ENCODE results near the gene WIF1.

The WIF1 gene

DNA sequence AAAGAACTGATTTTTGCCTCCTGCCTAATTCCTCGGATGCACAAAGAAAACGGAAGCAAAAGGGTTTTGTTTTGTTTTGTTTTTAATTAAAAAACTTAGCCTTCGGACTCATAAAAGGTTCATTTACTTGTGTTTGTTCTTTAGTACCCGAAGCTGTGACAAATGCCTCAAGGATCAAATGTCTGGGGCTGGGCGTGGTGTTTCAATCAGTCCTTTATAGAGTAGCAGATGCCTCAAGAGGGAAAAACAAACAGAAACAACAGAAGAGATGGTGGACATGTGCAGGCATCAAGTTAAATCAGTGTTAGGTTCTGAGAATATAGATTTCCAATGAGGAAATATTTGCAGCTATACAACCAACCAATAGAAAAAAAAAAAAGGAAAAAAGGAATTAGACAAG lies 1.6 kb upstream of the WIF1 start:
- no peak for DNase-seq (ENCODE audit: low read depth in 2 of 2)

DNA sequence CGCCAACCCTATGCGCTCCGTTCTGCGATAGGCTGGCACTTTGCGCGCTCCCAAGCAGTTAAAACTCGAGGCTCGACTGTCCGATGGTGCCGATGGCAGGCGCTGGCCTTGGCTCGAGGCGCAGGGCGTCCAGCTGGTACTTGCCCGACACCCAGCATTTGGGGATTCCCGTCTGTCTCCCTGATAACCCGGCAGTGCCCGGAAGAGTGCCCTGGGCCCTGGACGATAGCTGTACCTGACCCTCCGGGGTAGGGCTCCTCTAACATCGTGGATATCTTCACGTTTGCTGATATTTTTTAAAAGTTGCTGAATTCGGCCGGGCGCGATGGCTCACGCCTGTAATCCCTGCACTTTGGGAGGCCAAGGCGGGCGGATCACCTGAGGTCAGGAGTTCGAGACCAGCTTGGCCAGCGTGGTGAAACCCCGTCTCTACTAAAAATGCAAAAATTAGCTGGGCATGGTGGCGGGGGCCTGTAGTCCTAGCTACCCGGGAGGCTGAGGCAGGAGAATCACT lies 908 bp upstream of the WIF1 start:
- no peak for DNase-seq (ENCODE audit: low read depth in 2 of 2)

DNA sequence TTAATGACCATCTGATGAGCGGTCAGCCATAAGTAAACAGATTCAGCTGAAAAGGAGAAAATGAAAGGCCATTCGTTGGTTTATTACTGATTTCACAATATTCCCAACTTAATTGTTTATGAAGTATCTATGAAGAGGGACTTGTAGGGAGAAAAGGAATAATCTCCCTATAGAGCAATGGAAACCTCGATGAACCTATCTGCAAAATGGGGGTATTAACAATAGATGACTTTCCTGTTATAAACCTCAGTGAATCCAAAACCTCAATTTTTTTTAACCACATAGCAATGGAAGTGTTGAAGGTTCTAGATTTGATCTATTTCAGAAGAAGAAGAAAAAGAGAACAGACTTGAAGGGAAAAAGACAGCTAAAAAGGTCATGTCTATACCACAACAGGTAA lies 2.0 kb downstream of the WIF1 start:
- DNase-seq (ENCODE audit: low read depth in 2 of 2) = no peak

DNA sequence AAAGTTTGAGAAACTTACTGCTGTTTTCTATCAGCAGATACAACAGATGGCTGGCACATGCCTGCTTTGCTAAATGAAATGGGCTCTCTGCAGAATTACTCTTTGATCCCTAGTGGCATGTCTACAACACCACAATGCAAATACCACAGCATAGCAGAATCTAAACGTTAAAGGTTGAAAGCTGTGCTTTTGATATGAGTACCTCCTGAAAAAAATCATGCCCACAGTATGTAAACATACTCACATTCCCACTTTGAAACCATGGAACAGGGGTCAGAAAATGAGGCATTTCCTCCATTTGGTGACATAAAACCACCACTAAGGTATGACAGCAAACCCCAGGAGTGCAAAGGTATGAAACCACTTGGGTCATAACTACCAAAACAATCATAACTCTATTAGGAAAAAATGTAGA lies 7.5 kb downstream of the WIF1 start:
- no peak for DNase-seq (ENCODE audit: low read depth in 2 of 2)

DNA sequence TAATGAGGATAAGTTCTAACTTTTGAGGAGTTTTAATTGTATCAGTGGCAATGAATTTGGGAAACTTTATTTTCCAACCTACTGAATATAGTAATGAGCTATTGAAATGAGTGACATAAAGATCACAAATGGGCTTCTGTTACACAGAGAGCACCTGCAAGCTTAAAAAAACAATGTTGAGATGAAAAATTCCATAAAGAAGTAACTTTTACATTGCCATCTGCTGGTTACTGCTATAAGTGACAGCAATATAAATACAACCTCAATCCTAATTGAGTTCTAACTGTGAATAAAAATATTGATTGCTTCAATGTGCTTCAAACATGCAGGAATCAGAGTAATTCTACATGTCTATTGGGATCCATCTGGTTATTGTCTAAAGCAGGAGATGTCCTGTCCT lies 14.2 kb downstream of the WIF1 start:
- no peak for DNase-seq (ENCODE audit: low read depth in 2 of 2)

DNA sequence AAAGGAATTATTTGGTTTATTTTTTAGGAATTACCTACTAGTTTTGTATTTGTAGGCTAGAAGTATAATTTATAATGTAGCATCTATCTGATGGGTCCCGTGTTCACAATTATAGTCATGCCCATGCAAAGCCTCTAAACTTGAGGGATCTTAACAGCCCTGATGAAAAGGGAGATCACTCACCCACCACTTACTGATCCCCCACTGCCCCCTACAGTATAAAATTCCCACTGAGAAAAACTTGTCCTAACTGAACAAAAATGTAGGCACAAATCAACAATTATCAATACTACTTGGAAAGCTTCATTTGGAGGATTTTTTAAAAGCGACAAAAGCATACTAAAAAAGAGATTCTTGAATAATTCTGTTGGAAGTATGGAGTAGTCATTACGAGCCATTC lies 21.0 kb downstream of the WIF1 start:
- DNase-seq (ENCODE audit: low read depth in 2 of 2) = no peak

DNA sequence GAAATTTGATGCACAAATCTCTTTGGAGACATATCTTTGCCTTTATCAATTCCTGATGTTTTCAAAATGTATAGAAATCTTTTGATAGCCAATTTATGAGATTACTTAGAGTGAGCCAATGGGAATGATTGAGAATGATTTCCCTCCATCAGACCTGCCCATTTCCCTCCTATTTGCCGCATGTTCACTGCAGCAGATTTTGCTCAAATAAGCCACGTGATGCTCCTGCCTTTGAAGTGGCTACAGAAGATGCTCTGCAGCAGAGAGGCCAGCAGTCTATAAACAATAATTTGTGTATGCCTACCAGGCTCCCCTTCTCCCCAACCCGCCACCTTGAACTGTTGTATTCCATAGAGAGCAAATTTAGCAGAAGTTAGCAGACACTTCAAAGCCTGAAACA lies 21.9 kb downstream of the WIF1 start:
- no peak for DNase-seq (ENCODE audit: low read depth in 2 of 2)

DNA sequence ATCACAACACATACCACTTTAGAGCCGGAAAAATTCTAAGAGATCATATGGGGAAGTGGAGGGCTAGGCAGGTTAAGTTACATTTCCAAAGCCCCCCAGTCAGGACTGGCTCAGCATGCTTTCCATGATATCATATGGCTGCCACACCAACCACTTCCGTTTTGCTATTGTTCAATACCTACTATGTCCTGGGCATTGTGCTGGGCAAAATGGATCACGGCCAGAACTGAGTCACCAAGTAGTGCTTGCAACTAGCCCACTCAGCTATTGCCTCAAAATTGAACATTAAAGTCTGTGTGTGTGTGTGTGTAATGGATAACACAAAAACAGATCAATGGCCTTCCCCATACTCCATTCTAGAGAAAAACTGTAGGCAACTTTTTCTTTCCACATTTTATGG lies 22.7 kb downstream of the WIF1 start:
- no peak for DNase-seq (ENCODE audit: low read depth in 2 of 2)

DNA sequence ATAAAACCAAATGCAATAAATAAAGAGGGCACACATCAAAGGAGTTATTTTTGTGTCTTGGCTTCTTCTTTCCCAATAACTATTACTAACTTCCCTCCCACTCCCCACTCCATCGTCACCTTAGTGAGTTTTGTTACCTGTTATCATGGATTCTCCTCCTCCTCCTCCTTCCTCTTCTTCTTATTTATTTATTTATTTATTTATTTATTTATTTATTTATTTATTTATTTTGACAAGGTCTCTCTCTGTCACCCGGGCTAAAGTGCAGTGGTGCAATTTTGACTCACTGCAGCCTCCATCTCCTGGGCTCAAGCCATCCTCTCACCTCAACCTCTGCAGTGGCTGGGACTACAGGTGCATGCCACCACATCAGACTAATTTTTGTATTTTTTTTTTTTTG lies 26.4 kb downstream of the WIF1 start:
- no peak for DNase-seq (ENCODE audit: low read depth in 2 of 2)

DNA sequence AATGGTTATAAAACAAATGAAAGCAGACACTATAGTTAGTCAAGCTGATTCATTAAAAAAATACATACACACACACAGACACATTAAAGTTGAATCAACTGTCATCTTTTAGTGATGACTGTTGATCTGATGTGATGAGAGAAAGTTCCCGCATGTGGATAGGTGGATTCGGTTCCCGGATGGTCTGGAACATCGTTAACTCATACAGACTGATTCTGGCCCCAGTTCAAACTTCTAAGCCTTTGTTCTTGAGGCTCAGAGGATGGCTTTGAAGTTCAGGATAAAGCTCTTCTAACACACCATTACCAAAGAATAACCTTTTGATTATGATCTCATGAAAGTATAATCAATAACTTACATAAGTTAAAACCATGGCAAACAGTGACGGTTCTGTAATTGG lies 27.5 kb downstream of the WIF1 start:
- no peak for DNase-seq (ENCODE audit: low read depth in 2 of 2)

DNA sequence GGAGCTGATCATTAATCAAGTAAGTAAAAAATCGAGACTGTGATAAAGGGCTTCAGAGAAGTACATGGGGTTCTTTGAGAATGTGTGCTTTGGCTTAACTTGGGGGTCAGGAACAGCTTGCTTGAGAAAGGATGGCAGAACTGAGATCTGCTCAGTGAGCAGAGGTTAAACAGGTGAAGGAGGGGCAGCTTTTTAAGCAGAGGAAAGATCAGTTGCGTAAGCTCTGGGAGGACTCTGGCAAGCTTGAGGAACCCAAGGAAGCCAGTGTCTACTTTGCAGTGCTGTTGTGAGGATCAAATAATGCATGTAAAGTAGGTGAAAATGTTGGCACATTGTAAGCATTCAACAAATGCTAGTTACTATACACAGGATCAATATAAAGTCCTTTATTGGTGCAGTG lies 30.6 kb downstream of the WIF1 start:
- no peak for DNase-seq (ENCODE audit: low read depth in 2 of 2)

DNA sequence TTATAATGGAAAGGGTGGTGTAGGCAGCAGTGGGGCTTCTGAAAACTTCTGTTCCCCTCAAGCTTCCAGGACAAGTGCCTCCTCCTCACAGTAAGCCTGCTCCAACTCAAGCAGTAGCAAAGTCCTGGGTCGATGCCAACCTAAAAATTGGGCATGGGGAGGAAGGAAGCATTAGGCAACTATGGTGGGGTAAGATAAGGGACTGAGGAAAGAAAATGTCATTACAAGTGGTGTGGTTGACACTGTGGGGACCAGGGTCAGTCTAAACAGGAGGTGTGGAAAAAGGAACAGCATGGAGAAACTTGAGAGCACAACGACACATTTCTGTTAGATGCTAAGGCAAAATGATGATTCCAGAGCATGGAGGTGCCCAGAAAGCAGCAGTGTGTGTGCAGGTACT lies 34.9 kb downstream of the WIF1 start:
- DNase-seq (ENCODE audit: low read depth in 2 of 2) = no peak

DNA sequence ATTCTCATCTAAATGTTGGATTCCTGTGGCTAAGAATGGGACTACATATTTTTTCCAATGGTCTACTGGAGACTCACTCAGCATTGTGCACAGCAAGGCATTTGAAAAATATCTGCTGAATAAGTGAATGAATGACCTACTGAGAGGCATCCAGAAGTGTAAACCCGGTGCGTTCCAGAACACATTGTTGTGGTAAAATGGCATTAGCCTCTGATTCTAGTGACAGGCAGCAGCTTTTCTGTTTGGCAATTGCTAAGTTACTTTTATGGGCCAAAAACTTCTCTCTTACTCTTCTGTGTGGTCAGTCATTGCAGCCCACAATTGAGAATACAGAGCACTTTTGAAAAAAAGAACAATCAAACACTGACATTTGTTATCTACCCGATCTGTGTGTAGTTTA lies 36.5 kb downstream of the WIF1 start:
- no peak for DNase-seq (ENCODE audit: low read depth in 2 of 2)

DNA sequence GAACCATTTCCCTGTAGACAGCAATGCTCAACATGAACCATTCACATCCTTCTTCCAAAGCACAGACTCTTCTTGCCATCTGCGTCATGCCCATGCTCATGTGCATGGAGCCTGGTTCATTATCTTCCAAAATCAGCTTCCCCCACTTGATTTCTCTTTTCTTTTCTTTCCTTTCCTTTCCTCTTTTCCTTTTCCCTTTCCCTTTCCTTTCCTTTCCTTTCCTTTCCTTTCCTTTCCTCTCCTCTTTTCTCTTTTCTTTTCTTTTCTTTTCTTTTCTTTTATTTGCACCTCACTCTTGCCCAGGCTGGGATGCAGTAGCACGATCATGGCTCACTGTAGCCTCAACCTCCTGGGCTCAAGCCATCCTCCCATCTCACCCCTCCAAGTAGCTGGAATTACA lies 37.5 kb downstream of the WIF1 start:
- no peak for DNase-seq (ENCODE audit: low read depth in 2 of 2)

DNA sequence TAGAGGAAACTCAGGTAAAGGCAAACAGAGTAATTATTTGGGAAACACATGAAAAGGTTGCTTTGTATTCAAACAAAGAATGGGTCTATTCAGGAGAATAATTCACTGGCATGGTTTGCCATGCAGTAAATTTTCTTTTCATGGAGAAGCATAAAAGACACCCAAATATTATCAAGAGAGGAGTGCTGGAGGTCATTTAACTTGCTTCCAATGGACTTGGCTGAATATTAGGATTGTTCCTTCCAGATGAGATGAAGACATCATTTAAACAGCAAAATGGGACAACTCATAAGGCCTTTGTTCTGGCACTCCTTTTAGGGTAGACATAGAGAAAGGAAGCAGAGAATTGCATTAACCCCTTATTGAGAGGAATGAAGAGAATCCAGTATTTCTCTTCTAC lies 38.7 kb downstream of the WIF1 start:
- DNase-seq (ENCODE audit: low read depth in 2 of 2) = no peak

DNA sequence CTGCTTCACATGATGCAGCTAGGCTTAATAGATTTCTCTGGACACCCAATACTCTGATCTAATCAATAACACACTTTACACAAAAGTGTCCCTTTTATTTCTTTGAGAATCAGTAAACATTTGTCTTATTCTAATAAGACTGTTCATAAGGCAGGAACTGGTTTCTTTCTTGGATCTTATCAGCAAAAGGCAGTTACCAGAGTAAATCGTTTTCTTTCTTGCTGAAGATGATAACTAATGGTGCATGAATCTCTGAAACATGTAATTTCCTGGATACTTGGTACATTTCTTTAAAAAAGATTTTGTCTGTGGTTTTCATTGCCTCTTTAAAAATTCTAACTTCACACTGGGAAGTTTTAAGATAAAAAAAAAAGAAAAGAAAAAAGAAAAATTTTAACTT lies 39.6 kb downstream of the WIF1 start:
- no peak for DNase-seq (ENCODE audit: low read depth in 2 of 2)

DNA sequence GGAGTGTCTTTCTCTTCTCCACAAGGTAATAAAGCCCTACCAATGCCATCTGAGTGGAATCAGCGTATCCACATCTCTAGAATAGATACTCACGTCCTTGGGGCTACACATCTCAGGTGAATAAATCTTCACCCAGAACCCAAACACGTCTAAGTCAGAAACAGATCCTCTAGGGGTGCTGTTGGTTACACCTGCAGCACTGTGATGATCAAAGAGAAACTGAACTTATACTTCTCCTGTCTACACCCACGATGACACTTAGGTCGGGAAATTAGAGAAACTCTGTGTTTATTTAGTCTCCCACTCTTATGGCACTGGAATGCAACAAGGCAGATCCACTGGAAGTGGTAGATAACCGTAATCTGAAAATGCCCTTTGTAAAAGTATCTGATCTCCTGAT lies 46.2 kb downstream of the WIF1 start:
- no peak for DNase-seq (ENCODE audit: low read depth in 2 of 2)

DNA sequence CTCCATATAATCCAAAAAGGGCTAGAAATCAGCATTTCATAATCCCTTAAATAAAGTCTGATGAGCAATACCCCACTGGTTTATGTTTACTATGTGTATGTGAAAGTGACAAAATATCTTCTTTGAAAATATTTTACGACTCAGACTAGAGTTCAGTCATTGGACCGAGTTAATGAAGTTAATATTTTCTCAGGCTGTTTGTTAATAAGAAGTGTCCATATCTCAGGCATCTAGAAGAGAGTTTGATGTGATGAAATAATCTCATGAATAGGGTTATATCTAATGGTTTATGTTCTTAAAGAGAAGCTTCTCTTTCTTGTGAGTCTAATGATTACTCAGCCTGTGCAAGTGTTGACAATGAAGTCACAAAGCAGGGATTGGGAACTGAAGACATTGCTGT lies 51.8 kb downstream of the WIF1 start:
- DNase-seq (ENCODE audit: low read depth in 2 of 2) = no peak

DNA sequence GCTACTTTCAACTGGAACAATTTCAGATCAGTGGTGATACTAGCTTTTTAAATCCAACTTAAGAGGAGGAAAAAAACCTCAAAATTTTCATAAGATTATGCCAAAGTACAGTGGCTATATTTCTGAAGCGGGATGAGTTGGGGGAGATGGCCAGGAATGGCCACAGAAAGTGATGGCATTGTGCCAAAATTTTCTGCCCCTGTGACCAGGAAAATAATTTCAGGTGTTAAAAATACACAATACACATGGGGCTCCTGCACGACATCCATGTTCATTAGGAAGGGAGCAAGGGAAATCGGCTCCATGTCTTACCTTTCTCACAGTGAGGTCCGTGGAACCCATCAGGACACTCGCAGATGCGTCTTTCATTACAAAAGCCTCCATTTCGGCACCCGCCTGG lies 53.7 kb downstream of the WIF1 start:
- DNase-seq (ENCODE audit: low read depth in 2 of 2) = no peak

DNA sequence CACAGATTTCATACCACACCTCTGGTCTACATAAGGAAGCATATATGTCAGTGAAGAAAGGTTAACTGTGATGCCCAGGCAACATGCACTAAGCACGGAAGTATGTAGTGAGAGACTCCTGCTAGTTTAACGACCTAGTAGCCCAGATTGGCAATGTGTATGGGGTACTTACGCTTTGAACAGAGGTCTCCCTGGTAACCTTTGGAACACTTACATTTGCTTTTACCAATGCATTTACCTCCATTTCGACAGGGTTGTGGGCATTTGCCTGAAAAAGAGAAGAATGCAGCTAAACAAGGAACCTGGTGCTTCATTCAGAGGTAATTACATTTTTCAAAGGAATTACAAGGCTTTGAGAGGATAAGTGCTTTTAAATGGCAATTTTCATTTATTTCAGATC lies 65.2 kb downstream of the WIF1 start:
- DNase-seq (ENCODE audit: low read depth in 2 of 2) = no peak

DNA sequence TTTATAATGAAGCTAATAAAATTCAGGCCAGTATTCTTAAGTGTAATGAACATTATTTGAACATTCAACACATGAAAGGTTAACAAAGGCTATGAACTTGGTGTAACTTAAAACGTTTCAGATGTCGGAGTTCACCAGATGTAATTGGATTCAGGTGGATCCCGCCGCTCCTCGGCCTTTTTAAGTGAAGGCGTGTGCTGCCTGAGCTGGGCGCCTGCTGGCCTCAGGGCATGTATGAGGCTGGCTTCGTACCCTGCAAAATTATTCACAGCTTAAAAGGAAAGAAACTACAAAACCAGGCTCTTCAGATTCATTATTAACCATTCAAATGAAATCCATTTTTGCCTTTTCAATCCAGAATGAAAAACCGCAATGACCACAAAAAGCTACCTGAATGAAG lies 69.9 kb downstream of the WIF1 start:
- no peak for DNase-seq (ENCODE audit: low read depth in 2 of 2)

DNA sequence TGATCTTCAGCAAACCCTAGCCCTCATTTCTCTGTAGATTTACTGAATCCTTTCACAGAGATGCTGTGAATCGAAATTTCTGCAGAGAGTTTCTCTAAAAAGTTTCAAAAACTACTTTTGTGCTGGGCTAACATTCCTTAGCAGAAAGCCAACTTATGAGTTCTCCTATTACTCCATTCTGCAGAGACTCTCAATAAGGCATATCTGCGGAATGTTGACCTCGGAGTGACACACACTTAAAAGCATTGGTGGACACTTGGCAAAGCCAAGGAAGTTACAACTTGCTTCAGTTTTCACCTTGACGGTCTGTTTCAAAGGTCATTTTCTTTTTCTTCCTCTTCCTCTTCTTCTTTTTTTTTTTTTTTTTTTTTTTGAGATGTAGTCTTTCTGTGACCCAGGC lies 75.8 kb downstream of the WIF1 start:
- no peak for DNase-seq (ENCODE audit: low read depth in 2 of 2)

DNA sequence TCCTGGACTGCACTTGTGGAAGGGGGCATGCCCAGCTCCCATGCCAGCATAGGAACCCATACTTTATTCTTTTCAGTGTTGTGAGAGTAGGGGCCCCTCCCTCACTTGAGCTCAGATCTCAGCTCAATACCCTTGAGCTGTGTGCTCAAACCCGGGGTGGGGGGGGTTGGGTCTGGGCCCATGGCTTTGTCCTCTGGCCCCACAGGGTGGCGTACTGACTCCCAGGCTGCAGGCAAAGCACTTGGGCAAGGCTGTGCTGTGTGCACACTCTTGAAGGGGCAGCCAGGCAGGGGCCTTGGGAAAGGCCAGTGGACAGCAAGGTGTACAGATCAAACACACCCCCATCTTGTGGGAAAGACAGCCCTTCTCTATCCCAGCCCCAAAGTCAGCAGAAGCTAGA lies 81.8 kb downstream of the WIF1 start:
- DNase-seq (ENCODE audit: low read depth in 2 of 2) = no peak

DNA sequence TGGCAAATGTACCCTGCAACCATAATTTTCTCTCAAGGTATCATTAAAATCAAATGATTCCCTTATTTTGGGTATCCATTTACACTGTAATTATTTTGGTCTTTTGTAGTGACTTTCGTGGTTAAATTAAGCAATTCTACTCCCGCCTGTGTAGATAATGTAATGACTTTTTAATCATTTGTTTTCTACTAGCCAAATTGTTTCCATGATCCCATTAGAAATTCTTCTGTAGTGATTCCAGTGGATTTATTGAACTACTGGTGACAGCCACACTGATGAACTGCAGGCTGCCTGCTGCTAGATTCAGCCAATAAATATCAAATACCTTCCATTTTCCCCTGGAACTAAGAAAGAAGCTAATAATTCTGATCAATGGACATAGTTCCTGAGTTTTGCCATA lies 96.0 kb downstream of the WIF1 start:
- DNase-seq (ENCODE audit: low read depth in 2 of 2) = no peak

DNA sequence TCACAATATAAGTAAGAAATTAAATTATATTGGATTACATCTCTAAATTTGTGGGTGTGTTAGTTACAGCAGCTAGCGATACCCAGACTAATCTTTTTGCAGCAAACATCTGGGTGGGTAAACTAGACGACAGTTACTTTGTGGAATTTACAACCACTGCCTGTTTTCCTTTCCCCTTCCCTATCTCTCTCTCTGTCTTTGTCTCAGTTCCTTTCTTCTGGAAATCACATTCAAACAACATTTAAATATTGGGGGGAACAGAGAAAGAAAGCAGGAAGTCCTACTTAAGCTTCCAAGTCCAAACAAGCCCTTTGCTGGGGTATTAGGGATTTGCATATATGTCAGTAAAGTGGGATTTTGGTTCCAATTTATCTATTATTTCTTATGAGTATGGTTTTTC lies 97.6 kb downstream of the WIF1 start:
- DNase-seq (ENCODE audit: low read depth in 2 of 2) = no peak
